GM23338 (cell line): Measurements from ENCODE around the gene MYO9A. TPM values are rescaled to one million over a fixed set of nuclear protein-coding genes. Genes with fewer than 3 reads are reported as not detected.

Experiments used
- ATAC-seq: fragments of 200-7000 bp; cut with Tn5 transposase; 3 replicates; pipeline ENCODE4 v1.9.1; 2020
- DNase-seq: peaks from one replicate; pipeline ENCODE4 v3.0.0-alpha.2; 2015; ENCODE audit warnings: low spot score
- H2AFZ ChIP-seq: fragments of 200-600 bp; sonication (generic); 2 replicates; pipeline ENCODE4 v1.8.0; 2016; ENCODE audit warnings: antibody characterized with exemption, mild to moderate bottlenecking, moderate library complexity
- H3F3A ChIP-seq: fragments of 200-600 bp; sonication (generic); replicated peaks from 2 replicates; pipeline ENCODE4 v1.8.0; 2017; ENCODE audit warnings: antibody characterized with exemption, mixed run types, low read depth
- H3K27ac ChIP-seq: fragments of 200-600 bp; sonication (generic); 2 replicates; pipeline ENCODE4 v1.6.1; 2016; ENCODE audit warnings: low read depth
- H3K27me3 ChIP-seq: fragments of 200-600 bp; sonication (generic); 2 replicates; pipeline ENCODE4 v1.8.0; 2016; ENCODE audit warnings: mild to moderate bottlenecking, mixed run types, moderate library complexity; ENCODE audit not compliant: insufficient read depth
- H3K36me3 ChIP-seq: fragments of 200-600 bp; sonication (generic); 2 replicates; pipeline ENCODE4 v1.8.0; 2016; ENCODE audit warnings: mild to moderate bottlenecking; ENCODE audit not compliant: insufficient read depth
- H3K4me1 ChIP-seq: fragments of 200-600 bp; sonication (generic); 2 replicates; pipeline ENCODE4 v1.8.0; 2016; ENCODE audit warnings: mild to moderate bottlenecking, moderate library complexity; ENCODE audit not compliant: insufficient read depth
- H3K4me2 ChIP-seq: fragments of 200-600 bp; sonication (generic); 2 replicates; pipeline ENCODE4 v1.7.1; 2017; ENCODE audit warnings: mixed run types
- H3K4me3 ChIP-seq: fragments of 200-600 bp; sonication (generic); 2 replicates; pipeline ENCODE4 v1.6.1; 2016; ENCODE audit warnings: mixed run types
- H3K79me2 ChIP-seq: fragments of 200-600 bp; sonication (generic); replicated peaks from 2 replicates; pipeline ENCODE4 v1.8.0; 2017; ENCODE audit warnings: mild to moderate bottlenecking; ENCODE audit not compliant: insufficient read depth
- H3K9me2 ChIP-seq: fragments of 200-600 bp; sonication (generic); 2 replicates; pipeline ENCODE4 v1.8.0; 2017; ENCODE audit not compliant: insufficient read depth
- H4K20me1 ChIP-seq: fragments of 200-600 bp; sonication (generic); replicated peaks from 2 replicates; pipeline ENCODE4 v1.8.0; 2017; ENCODE audit warnings: mild to moderate bottlenecking; ENCODE audit not compliant: insufficient read depth
- H3K27ac Mint-ChIP-seq: 2 replicates; pipeline ENCODE4 v1.8.0; 2020; ENCODE audit warnings: inconsistent platforms, mild to moderate bottlenecking, moderate library complexity, mixed read lengths
- H3K27me3 Mint-ChIP-seq: 3 replicates; pipeline ENCODE4 v1.8.0; 2022; ENCODE audit warnings: low read depth, mild to moderate bottlenecking, moderate library complexity, mixed read lengths, inconsistent platforms; ENCODE audit not compliant: insufficient read depth, poor library complexity
- H3K36me3 Mint-ChIP-seq: 3 replicates; pipeline ENCODE4 v1.8.0; 2021; ENCODE audit warnings: low read depth, mild to moderate bottlenecking, inconsistent platforms, moderate library complexity, mixed read lengths
- H3K4me1 Mint-ChIP-seq: 3 replicates; pipeline ENCODE4 v1.8.0; 2020; ENCODE audit warnings: mild to moderate bottlenecking, inconsistent platforms, mixed read lengths
- H3K4me3 Mint-ChIP-seq: 3 replicates; pipeline ENCODE4 v1.8.0; 2021; ENCODE audit warnings: moderate library complexity, mild to moderate bottlenecking, inconsistent platforms, mixed read lengths
- H3K9me3 Mint-ChIP-seq: 3 replicates; pipeline ENCODE4 v1.8.0; 2020; ENCODE audit warnings: moderate library complexity, mild to moderate bottlenecking, inconsistent platforms, mixed read lengths
- EZH2 ChIP-seq: fragments of 200-600 bp; sonication (generic); IDR thresholded peaks from one replicate; pipeline ENCODE4 v1.8.0; 2017; ENCODE audit warnings: antibody characterized with exemption, mild to moderate bottlenecking, low read depth; ENCODE audit not compliant: unreplicated experiment
- JUNB ChIP-seq: IDR thresholded peaks from one replicate; pipeline ENCODE4 v1.6.1; 2016; ENCODE audit warnings: antibody characterized with exemption; ENCODE audit not compliant: unreplicated experiment
- POLR2AphosphoS5 ChIP-seq: IDR thresholded peaks from 2 replicates; pipeline ENCODE4 v1.6.1; 2016; ENCODE audit warnings: antibody characterized with exemption, low read depth
- ZNF114 ChIP-seq: fragments of 250-450 bp; sonication (Bioruptor Pico); IDR thresholded peaks from 2 replicates; pipeline ENCODE4 v1.5.0; 2020; ENCODE audit warnings: mild to moderate bottlenecking, moderate library complexity
- ZNF331 ChIP-seq: fragments of 250-450 bp; sonication (Bioruptor Pico); IDR thresholded peaks from 2 replicates; pipeline ENCODE4 v1.5.0; 2020; ENCODE audit warnings: low read depth, mild to moderate bottlenecking, moderate library complexity
- polyA plus RNA-seq: library from polyadenylated mRNA; unstranded; fragments of >200 nt; fragmentation: Nextera tagmentation; extraction: Ambion mirVana; gene quantifications from 2 replicates; pipeline ENCODE4 v1.2.1, GENCODE V29; 2016
- total RNA-seq: library from RNA; depleted of rRNA; stranded (reverse); fragments of >200 nt; shearing (Covaris generic); gene quantifications from 2 replicates; pipeline ENCODE4 v1.2.3, GENCODE V29; 2014
- TF ChIP-seq, protein P1 (sequence below): IDR thresholded peaks from 2 replicates; pipeline ENCODE4 v1.6.1; 2016; ENCODE audit warnings: antibody characterized with exemption
- TF ChIP-seq, protein P2 (sequence below): IDR thresholded peaks from one replicate; pipeline ENCODE4 v1.6.1; 2018; ENCODE audit warnings: antibody characterized with exemption; ENCODE audit not compliant: unreplicated experiment
- TF ChIP-seq, protein P3 (sequence below), 2 experiments: fragments of 200-600 bp in 1 of 2; sonication (generic) in 1 of 2; conservative IDR thresholded peaks; 2 replicates each; pipeline versions ENCODE4 v1.5.1 to v1.6.1; 2016 to 2017; ENCODE audit warnings: antibody characterized with exemption in 2 of 2, low read depth in 2 of 2, mild to moderate bottlenecking in 2 of 2, moderate library complexity in 1 of 2

MYO9A gene
- total and polyA plus RNA-seq, 2 experiments from 2014 or later, result 11.6 to 32.8 TPM

DNA sequence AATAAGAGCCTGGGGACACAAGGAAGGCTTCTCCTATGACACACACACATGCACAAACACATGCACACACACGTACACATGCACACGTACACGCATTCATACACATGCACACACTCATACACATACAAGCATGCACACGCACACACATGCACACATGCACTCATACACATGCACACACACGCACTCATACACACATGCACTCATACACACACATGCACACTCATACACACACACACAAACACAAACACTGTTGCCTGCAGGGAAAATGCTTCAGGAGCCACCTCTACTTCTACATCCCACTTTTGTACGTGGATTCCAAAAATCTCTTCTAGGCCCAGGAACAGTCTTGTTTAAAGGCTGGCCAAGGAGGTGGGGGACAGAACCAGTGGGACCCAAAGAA, 328.3 kb downstream of the MYO9A start:
- H3K27me3 Mint-ChIP-seq, result peaks cover 3% of the 10 kb centered on the region
- H3K9me2 ChIP-seq, result no peaks in the 10 kb centered on the region
- no peaks in the 10 kb centered on the region for H3K9me3 Mint-ChIP-seq
- H3K4me2 ChIP-seq, result no peak overlapping the region
- no peak for DNase-seq
- no peak overlapping the region for H3K27ac Mint-ChIP-seq
- ATAC-seq, result no peak
- no peaks in the 10 kb centered on the region for H3K36me3 Mint-ChIP-seq
- no peak for TF ChIP-seq EZH2
- TF ChIP-seq POLR2AphosphoS5, result no peak
- TF ChIP-seq, protein P1, sequence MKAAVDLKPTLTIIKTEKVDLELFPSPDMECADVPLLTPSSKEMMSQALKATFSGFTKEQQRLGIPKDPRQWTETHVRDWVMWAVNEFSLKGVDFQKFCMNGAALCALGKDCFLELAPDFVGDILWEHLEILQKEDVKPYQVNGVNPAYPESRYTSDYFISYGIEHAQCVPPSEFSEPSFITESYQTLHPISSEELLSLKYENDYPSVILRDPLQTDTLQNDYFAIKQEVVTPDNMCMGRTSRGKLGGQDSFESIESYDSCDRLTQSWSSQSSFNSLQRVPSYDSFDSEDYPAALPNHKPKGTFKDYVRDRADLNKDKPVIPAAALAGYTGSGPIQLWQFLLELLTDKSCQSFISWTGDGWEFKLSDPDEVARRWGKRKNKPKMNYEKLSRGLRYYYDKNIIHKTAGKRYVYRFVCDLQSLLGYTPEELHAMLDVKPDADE, result no peak
- H3K4me1 Mint-ChIP-seq, result no peaks in the 10 kb centered on the region
- H3K4me3 ChIP-seq, result no peak overlapping the region
- no peaks in the 10 kb centered on the region for H3K79me2 ChIP-seq
- no peaks in the 10 kb centered on the region for H3K27me3 ChIP-seq
- no peaks in the 10 kb centered on the region for H3K36me3 ChIP-seq
- H3F3A ChIP-seq, result no peaks in the 10 kb centered on the region
- no peaks in the 10 kb centered on the region for H3K4me1 ChIP-seq
- no peak overlapping the region for H3K27ac ChIP-seq
- H4K20me1 ChIP-seq, result no peaks in the 10 kb centered on the region
- no peak overlapping the region for H2AFZ ChIP-seq
- H3K4me3 Mint-ChIP-seq, result no peak overlapping the region

DNA sequence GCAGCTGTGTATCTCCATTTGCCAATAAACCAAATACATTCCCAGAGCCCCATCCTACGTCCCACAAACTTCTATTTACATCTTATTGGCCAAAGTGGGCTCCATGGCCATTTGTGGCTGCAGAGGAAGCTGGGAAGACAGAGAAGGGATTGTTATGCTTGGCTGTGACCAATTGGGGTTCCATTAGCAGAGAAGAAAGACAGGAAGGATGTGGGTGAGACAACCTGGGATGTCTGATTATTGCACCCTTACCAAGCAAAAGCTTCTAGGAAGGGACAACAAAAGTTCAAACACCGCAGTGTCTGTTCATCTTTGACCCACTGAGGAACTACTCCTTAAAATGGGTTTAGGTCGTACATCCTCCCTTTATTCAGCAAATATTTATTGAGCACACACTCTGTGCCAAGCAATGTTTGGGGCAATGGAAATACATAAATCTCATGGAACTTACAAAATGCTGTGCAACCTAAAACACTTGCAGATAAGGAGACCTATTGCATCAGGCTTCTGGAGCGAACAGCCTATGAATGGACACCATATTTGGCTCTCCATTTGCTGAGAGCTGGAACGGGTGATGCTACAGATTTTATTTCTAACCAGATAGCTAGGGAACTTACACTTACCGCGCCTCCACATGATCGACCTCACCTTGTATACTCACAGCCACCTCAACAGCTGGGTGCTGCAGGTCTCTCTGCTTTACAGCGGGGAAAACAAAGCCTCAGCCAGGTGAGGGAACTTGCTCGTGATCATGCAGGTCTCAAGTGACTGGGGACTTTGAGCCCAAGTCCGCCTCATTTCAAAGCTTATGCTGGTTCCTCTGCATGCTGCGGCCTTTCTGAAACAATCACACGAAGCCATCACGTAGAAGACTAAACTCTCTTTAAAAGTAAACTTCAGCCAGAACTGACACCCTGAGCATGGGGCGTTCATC, 329.0 kb downstream of the MYO9A start:
- no peaks in the 10 kb centered on the region for H3F3A ChIP-seq
- H3K4me3 ChIP-seq, result no peak overlapping the region
- no peak overlapping the region for H3K4me2 ChIP-seq
- no peak for ATAC-seq
- no peaks in the 10 kb centered on the region for H3K79me2 ChIP-seq
- TF ChIP-seq, protein P2, sequence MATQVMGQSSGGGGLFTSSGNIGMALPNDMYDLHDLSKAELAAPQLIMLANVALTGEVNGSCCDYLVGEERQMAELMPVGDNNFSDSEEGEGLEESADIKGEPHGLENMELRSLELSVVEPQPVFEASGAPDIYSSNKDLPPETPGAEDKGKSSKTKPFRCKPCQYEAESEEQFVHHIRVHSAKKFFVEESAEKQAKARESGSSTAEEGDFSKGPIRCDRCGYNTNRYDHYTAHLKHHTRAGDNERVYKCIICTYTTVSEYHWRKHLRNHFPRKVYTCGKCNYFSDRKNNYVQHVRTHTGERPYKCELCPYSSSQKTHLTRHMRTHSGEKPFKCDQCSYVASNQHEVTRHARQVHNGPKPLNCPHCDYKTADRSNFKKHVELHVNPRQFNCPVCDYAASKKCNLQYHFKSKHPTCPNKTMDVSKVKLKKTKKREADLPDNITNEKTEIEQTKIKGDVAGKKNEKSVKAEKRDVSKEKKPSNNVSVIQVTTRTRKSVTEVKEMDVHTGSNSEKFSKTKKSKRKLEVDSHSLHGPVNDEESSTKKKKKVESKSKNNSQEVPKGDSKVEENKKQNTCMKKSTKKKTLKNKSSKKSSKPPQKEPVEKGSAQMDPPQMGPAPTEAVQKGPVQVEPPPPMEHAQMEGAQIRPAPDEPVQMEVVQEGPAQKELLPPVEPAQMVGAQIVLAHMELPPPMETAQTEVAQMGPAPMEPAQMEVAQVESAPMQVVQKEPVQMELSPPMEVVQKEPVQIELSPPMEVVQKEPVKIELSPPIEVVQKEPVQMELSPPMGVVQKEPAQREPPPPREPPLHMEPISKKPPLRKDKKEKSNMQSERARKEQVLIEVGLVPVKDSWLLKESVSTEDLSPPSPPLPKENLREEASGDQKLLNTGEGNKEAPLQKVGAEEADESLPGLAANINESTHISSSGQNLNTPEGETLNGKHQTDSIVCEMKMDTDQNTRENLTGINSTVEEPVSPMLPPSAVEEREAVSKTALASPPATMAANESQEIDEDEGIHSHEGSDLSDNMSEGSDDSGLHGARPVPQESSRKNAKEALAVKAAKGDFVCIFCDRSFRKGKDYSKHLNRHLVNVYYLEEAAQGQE, result no peak
- TF ChIP-seq EZH2 (no peak), ZNF114 (CRISPR knock-in tag) (no peak), ZNF331 (CRISPR knock-in tag) (no peak), JUNB (no peak)
- TF ChIP-seq, protein P3, sequence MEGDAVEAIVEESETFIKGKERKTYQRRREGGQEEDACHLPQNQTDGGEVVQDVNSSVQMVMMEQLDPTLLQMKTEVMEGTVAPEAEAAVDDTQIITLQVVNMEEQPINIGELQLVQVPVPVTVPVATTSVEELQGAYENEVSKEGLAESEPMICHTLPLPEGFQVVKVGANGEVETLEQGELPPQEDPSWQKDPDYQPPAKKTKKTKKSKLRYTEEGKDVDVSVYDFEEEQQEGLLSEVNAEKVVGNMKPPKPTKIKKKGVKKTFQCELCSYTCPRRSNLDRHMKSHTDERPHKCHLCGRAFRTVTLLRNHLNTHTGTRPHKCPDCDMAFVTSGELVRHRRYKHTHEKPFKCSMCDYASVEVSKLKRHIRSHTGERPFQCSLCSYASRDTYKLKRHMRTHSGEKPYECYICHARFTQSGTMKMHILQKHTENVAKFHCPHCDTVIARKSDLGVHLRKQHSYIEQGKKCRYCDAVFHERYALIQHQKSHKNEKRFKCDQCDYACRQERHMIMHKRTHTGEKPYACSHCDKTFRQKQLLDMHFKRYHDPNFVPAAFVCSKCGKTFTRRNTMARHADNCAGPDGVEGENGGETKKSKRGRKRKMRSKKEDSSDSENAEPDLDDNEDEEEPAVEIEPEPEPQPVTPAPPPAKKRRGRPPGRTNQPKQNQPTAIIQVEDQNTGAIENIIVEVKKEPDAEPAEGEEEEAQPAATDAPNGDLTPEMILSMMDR (conservative IDR thresholded peaks at IDR 0.05; ENCODE audit: low read depth in 2 of 2), result no peak
- TF ChIP-seq, protein P1, result no peak
- no peaks in the 10 kb centered on the region for H3K4me1 Mint-ChIP-seq
- no peak overlapping the region for H2AFZ ChIP-seq
- no peaks in the 10 kb centered on the region for H3K36me3 ChIP-seq
- no peak overlapping the region for H3K27ac Mint-ChIP-seq
- peaks cover 3% of the 10 kb centered on the region for H3K27me3 Mint-ChIP-seq
- H3K36me3 Mint-ChIP-seq, result no peaks in the 10 kb centered on the region
- no peaks in the 10 kb centered on the region for H4K20me1 ChIP-seq
- no peaks in the 10 kb centered on the region for H3K9me2 ChIP-seq
- no peaks in the 10 kb centered on the region for H3K4me1 ChIP-seq
- no peaks in the 10 kb centered on the region for H3K9me3 Mint-ChIP-seq
- no peak overlapping the region for H3K4me3 Mint-ChIP-seq
- H3K27me3 ChIP-seq, result no peaks in the 10 kb centered on the region
- DNase-seq, result no peak
- H3K27ac ChIP-seq, result no peak overlapping the region
